Ureter (tissue), 1 donor: ENCODE results near the gene LAMTOR5. TPM values are rescaled to one million over a fixed set of nuclear protein-coding genes. Genes with fewer than 3 reads are reported as not detected.
"Not testable (repeated sequence)": the region's sequence is repeated elsewhere in the genome, so short reads cannot be mapped to it uniquely, and the experiment has no call there.

Experiments used
- DNase-seq: peaks from one replicate; pipeline ENCODE4 v3.0.0-alpha.2; 2020; ENCODE audit warnings: low spot score
- total RNA-seq: library from RNA; stranded (reverse); gene quantifications from one replicate; pipeline ENCODE4 v1.2.4, GENCODE V29; 2023
- donor health status: DM: yes; HTN: yes; CAD: no.

The LAMTOR5 gene
- total RNA-seq, 1 donor from 2014 or later, result 119 TPM

GRCh38 chr1:110426854-110427253, 19.4 kb upstream of the LAMTOR5 start:
- no peak for DNase-seq

DNA sequence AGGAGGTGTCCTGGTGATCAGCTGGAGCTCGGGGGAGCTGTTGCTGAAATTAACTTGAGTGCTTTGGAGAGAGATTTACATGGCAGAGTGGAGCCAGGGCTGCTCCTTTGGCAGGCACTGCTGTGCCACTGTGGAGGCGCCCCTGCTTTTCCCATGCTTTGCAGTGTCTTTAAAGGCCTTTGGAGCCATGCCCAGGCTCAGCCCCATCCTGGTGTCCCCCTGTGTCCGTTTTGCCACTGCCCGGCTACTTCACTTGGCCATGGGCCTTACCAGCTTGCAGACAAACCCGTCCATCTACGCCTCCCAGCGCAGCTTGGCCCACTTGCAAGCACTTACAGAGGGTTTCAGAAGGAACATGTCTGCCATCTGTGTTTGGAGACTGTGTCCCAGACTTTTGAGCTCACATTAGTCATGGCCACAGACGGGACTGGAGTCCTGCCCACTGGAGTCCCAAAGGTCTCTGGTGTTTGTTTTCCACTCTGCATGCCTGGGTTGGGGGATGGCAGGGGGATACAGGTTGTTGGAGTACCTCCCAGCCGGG, 18.2 kb upstream of the LAMTOR5 start:
- no peak for DNase-seq

- no peak for DNase-seq
These were observed 17.5 kb upstream of the LAMTOR5 start for GRCh38 chr1:110424699-110425611.

- DNase-seq, result no peak
These were observed 13.6 kb upstream of the LAMTOR5 start for GRCh38 chr1:110420874-110421793.

- no peak for DNase-seq
These were observed 12.6 kb upstream of the LAMTOR5 start for GRCh38 chr1:110420023-110420662.

- DNase-seq, result no peak
These were observed 11.2 kb upstream of the LAMTOR5 start for GRCh38 chr1:110418729-110419128.

DNA sequence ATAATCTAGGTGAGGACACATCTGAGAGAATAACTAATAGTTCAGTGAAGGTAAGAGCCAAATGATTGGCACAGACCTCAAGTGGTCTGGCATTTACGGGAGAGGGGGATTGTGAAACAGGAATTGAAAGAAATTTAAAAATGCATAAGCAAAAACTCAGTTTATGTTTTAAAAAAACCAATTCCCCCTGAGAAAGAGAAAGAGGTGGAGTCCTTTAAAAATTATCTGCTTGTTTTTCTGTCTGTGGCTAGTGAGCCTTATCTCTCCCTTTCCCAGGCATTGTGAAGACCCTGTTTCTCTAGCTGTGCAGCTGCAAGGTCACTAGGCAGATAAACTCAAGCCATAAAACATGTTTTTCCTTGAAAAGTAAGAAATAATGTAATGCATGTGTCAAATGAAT, 5.6 kb upstream of the LAMTOR5 start:
- not testable (repeated sequence) for DNase-seq

DNA sequence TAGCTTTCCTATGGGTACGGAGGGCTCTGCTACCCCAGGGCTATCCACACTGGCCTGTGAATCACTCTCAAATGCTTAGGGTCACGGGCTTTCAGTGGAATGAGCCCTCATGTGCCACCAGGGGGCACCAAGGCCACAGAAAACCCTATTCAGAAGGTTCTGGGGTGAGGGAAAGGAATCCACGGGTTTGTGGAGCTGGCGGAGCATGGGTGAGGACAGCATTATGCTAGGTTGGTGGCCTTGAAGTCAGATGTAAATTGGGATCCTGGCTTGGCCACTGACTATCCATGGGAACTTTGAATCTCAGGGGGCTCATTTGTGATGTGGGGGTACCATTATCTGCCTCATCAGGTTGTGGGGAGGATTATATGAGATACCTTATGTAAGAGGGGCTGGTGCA, 5.1 kb upstream of the LAMTOR5 start:
- peak; percentile 74 for DNase-seq

- no peak for DNase-seq
These were observed 3.8 kb upstream of the LAMTOR5 start for GRCh38 chr1:110411173-110411735.

- DNase-seq, result no peak
These were observed 1.8 kb upstream of the LAMTOR5 start for GRCh38 chr1:110409316-110409715.

- no peak for DNase-seq
These were observed 994 bp upstream of the LAMTOR5 start for GRCh38 chr1:110408488-110408887.

DNA sequence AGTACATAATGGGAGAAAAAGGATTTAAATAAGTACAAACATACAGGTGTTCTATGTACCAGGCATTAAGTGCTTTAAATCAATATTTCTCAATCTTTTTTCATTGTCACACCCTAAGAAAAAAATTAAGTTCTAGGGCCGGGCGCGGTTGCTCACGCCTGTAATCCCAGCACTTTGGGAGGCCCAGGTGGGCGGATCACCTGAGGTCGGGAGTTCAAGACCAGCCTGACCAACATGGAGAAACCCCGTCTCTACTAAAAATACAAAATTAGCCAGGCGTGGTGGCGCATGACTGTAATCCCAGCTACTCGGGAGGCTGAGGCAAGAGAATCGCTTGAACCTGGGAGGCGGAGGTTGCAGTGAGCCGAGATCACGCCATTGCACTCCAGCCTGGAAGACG, 1.1 kb downstream of the LAMTOR5 start:
- DNase-seq, result not testable (repeated sequence)

GRCh38 chr1:110404401-110404800, 3.1 kb downstream of the LAMTOR5 start:
- no peak for DNase-seq

GRCh38 chr1:110403805-110404204, 3.7 kb downstream of the LAMTOR5 start:
- DNase-seq, result no peak

GRCh38 chr1:110396259-110396958, 11.1 kb downstream of the LAMTOR5 start:
- not testable (repeated sequence) for DNase-seq

DNA sequence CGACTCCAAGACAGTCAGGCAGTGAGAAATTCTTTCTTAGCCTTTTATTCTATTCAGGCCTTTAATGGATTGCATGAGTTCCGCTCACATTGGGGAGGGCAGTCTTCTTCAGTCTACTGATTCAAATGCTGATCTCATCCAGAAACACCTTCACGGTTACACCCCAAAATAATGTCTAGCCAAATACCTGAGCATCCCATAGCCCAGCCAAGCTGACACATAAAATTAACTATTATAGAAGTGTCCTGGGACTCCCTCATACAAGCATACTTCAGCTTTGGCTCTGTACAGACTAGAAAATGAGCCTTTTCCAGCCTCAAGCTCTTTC, 13.0 kb downstream of the LAMTOR5 start:
- no peak for DNase-seq

DNA sequence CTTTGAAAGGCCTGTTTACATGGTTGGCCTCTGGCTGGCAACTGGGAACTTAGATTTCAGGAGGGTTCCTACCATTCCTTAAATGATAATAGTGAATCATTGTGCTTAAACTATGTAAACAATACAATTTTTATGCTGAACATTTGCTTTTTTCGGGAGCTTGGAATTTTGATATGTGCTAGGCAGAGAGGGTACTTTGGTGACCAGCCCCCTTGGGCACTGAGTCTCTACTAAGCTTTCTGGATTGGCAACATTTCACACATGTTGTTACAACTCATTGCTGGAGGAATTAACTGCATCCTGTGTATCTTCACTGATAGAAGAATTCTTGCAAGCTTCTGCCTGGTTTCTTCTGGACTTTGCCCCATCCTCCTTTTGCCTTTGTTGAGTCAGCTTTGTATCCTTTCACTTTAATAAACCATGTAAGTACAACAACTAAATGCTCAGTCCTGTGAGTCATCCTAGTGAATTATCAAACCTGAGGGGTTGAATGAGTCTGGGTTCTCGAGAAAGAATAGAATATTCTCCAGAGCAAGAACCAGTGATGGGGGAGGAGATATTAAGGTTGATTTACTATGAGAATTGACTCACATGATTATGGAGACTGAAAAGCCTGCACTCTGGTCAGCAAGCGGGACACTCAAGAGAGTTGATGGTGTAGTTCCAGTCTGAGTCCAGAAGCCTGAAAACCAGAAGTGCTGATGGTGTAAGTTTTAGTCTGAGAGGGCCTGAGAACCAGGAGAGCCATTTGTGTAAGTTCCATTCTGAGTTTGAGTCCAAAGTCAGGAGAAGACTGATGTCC, 13.6 kb downstream of the LAMTOR5 start:
- DNase-seq, result no peak

DNA sequence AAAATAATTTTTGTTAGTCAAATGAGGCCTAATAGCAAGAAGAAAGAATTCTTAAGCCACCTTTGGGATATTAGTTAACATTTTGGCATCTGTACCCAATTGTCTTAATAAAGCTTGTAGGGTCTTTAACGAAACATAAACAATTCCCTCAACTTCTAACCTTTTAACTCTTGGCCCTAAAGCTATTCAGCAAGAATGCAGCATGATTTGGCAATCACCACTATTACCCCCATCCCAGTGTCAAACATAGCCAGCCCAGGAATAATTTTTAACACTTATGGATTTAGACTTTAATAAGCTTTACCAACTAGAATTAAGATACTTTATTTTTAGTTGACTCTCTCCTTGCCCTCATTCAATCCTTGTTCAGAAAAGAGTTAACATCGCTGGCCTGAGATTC, 14.2 kb downstream of the LAMTOR5 start:
- no peak for DNase-seq

DNA sequence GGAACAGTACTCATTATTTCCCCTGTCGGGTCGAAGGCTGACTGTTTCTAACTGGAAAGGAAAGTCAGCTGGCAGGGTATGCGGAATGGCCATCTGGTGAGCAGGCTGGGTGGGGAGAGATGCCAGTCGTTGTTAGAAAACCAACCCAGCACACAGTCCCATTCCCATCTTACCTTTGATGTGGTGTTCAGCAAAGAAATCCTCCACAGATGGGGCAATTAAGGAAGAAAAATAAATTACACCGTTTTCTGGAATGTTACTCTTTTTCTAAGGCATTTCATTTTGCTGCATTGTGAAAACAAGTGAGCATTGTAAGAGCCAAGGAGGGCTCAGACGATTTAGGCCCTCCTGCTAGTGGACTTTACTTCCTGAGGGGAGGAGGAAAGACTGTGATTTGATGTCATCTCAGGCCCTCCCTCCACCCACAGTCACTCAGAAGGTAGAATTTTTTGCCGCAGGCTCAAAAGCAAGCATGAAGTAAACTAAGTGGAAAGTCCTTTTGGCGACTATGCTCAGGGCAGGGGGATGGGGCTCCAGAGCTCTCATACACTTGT, 16.7 kb downstream of the LAMTOR5 start, which contains the start of gene SLC16A4:
SLC16A4 (minus strand) TSS at position 335 of the 554 bp plus-strand sequence. CDS start 1,703 bp downstream, outside the sequence.
- DNase-seq, result no peak

- DNase-seq, result no peak
These were observed 17.4 kb downstream of the LAMTOR5 start for GRCh38 chr1:110390096-110390495.
